ENCODE data around the gene APLP2.

The APLP2 gene

GRCh38 chr11:130095326-130095725, 25.6 kb downstream of the APLP2 start:
- TF ChIP-seq CTCF (IDR thresholded peaks at IDR 0.05; ENCODE audit: control insufficient read depth, extremely low read depth, insufficient read depth): no peak
- H3K4me3 ChIP-seq (ENCODE audit: low read depth, low read length): no peak overlapping the region
- no peak for DNase-seq (ENCODE audit: low read depth)

DNA sequence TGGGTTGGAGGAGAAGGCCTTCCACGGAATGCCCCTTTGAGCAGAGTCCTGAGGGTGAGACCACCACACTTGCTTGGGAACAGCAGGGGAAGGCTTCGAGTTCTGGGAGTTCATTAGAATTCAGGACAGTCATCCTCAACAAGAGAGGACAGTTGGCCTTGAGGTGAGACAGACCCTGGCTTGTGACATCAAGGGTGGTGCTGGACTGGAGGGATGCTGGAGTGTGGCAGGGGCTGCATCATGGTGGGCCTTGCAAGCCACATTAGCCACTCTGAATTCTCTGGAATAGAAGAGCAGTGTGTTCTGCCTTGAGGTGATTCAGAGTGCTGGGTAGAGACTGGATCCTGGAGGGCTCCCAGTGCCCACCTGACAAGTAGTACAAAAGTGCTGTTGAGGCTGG, 26.3 kb downstream of the APLP2 start:
- no peak overlapping the region for H3K4me3 ChIP-seq (ENCODE audit: low read depth, low read length)
- no peak for DNase-seq (ENCODE audit: low read depth)
- no peak for TF ChIP-seq CTCF (IDR thresholded peaks at IDR 0.05; ENCODE audit: control insufficient read depth, extremely low read depth, insufficient read depth)

DNA sequence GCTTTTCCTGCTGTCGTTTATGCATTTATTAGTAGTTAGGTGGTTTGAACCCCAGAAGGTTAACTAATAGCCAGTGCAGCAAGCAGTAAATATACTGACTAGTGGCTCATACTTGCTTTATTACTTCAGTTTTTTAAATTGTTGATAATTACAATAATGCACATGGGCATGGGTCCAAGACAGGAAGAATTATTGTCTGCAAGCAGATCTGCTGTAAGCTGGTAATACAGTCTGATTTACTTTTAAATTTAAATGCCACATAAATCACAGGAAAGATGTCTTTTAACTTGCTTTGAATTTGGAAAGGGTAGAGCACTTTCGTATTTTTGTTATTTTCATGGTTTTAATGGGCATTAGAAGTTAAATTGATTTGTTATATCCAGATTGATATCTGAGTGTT, 27.1 kb downstream of the APLP2 start:
- DNase-seq (ENCODE audit: low read depth): no peak
- TF ChIP-seq CTCF (IDR thresholded peaks at IDR 0.05; ENCODE audit: control insufficient read depth, extremely low read depth, insufficient read depth): no peak
- H3K4me3 ChIP-seq (ENCODE audit: low read depth, low read length): no peak overlapping the region

DNA sequence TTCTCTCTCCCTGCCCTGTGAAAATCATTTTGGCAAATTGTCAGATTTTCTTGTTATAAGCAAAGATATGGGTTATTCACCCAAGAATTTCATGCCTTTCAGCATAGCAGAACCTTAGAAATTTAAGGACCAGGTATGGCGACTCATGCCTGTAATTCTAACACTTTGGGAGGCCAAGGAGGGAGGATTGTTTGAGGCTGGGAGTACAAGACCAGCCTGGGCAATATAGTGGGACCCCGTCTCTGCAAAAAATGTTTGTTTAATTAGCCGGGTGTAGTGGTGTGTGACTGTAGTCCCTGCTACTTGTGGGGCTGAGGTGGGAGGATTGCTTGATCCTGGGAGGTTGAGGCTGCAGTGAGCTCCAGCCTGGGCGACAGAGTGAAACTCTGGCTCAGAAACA, 27.6 kb downstream of the APLP2 start:
- TF ChIP-seq CTCF (IDR thresholded peaks at IDR 0.05; ENCODE audit: control insufficient read depth, extremely low read depth, insufficient read depth): no peak
- no peak for DNase-seq (ENCODE audit: low read depth)
- H3K4me3 ChIP-seq (ENCODE audit: low read depth, low read length): no peak overlapping the region

DNA sequence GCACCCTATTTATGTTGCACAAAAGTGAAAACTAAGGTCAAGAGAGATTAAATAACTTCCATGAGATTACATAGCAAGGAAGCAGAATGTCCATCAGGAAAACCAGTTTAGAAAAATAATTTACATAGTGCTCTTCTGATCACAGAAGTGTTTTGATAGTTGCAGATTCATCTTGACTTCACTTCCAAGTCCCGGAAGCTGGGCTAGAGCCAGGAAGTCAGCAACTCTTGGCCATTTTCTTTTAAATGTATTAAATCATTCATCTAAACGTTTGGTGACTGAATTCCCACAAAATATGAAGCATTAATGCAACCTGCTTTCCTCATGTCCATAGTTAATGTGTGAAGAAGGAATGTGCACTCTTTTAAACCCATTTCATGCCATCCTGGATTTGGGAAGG, 29.7 kb downstream of the APLP2 start:
- no peak for TF ChIP-seq CTCF (IDR thresholded peaks at IDR 0.05; ENCODE audit: control insufficient read depth, extremely low read depth, insufficient read depth)
- DNase-seq (ENCODE audit: low read depth): no peak
- no peak overlapping the region for H3K4me3 ChIP-seq (ENCODE audit: low read depth, low read length)

GRCh38 chr11:130100381-130101095, 30.8 kb downstream of the APLP2 start:
- DNase-seq (ENCODE audit: low read depth): no peak
- TF ChIP-seq CTCF (IDR thresholded peaks at IDR 0.05; ENCODE audit: control insufficient read depth, extremely low read depth, insufficient read depth): no peak
- no peak overlapping the region for H3K4me3 ChIP-seq (ENCODE audit: low read depth, low read length)

DNA sequence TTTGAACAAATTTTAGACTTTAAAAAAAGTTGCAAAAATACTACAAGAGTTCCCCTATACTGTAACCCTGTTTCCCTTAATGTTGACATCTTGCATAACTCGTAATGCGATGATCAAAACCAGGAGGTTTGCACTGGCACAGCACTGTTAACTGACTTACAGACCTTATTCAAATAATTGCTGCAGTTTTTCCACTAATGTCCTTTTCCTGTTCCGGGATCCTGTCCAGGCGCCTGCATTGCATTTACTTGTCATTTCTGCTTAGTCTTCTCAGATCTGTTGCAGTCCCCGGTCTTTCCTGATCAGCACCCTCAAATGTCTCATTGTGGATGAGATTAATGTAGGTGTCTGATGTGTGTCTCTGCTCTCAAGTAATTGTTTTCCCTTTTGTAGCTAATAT, 32.0 kb downstream of the APLP2 start:
- H3K4me3 ChIP-seq (ENCODE audit: low read depth, low read length): no peak overlapping the region
- TF ChIP-seq CTCF (IDR thresholded peaks at IDR 0.05; ENCODE audit: control insufficient read depth, extremely low read depth, insufficient read depth): no peak
- DNase-seq (ENCODE audit: low read depth): no peak

Data from LNCaP clone FGC (cell line).